Uterus (tissue), 4 donors: ENCODE data around the gene SDSL. TPM values are rescaled to one million over a fixed set of nuclear protein-coding genes. Genes with fewer than 3 reads are reported as not detected.

Source experiments
- DNase-seq, 2 donors: peaks; one replicate each; pipeline ENCODE4 v3.0.0-alpha.2; 2019 to 2020
- H3K27ac ChIP-seq, 2 donors: fragments of 200-600 bp; sonication (generic); 1 replicate in 1 of 2; 2 replicates in 1 of 2; pipeline ENCODE4 v1.5.1; 2016 to 2018
- H3K27me3 ChIP-seq, 2 donors: fragments of 200-600 bp; sonication (generic); one replicate each; pipeline ENCODE4 v1.5.1; 2018 to 2019; ENCODE audit warnings: control low read depth in 1 of 2
- H3K36me3 ChIP-seq, 2 donors: fragments of 200-600 bp; sonication (generic); one replicate each; pipeline ENCODE4 v1.5.1; 2019; ENCODE audit warnings: control low read depth in 1 of 2
- H3K4me1 ChIP-seq, 2 donors: fragments of 200-600 bp; sonication (generic); one replicate each; pipeline ENCODE4 v1.5.1; 2018 to 2019; ENCODE audit warnings: control low read depth in 1 of 2
- H3K4me3 ChIP-seq, 2 donors: fragments of 200-600 bp; sonication (generic); 1 replicate in 1 of 2; 2 replicates in 1 of 2; pipeline ENCODE4 v1.5.1; 2018 to 2019; ENCODE audit warnings: mild to moderate bottlenecking in 1 of 2
- H3K9me3 ChIP-seq, 2 donors: fragments of 200-600 bp; sonication (generic); one replicate each; pipeline ENCODE4 v1.5.1; 2019; ENCODE audit warnings: control low read depth in 1 of 2
- CTCF ChIP-seq, 4 experiments: fragments of 200-600 bp in 2 of 4; fragments of 450-650 bp in 2 of 4; sonication (generic) in 2 of 4; IDR thresholded peaks; one replicate each; pipeline ENCODE4 v1.5.1; 2016 to 2019; ENCODE audit warnings: antibody characterized with exemption in 4 of 4, mild to moderate bottlenecking in 2 of 4, moderate library complexity in 1 of 4
- POLR2A ChIP-seq, 2 donors: fragments of 450-650 bp; IDR thresholded peaks; one replicate each; pipeline ENCODE4 v1.6.1; 2016; ENCODE audit warnings: antibody characterized with exemption in 2 of 2, mild to moderate bottlenecking in 1 of 2, moderate library complexity in 1 of 2
- intact Hi-C: fragments of 100-400 bp; cut with DNase I; formaldehyde crosslinking; loops from one replicate; pipeline ENCODE4 v1.15.1; 2023; ENCODE audit warnings: low total_unique reads
- total RNA-seq, 4 donors: library from RNA; depleted of rRNA in 3 of 4; stranded (reverse); fragments of >200 nt in 3 of 4; gene quantifications; one replicate each; pipeline versions ENCODE4 v1.1.0 to v1.2.4, GENCODE V29; 2014 to 2023
- donor health status: DM: yes; HTN: yes; CAD: no.

Gene SDSL
- total RNA-seq, 4 donors from 2014 or later = 0.26 to 3.0 (median 0.61) TPM; not detected in 1

GRCh38 chr12:113427882-113428281 is 5.7 kb downstream of the SDSL start:
- H3K36me3 ChIP-seq = no peaks in the 10 kb centered on the region
- no peak overlapping the region for H3K27ac ChIP-seq
- no peak for TF ChIP-seq POLR2A (IDR thresholded peaks at IDR 0.05)
- TF ChIP-seq CTCF (IDR thresholded peaks at IDR 0.05) = no peak
- DNase-seq = no peak
- H3K4me3 ChIP-seq = no peak overlapping the region
- intact Hi-C loops = no loop called here
- H3K4me1 ChIP-seq = no peaks in the 10 kb centered on the region
- no peaks in the 10 kb centered on the region for H3K9me3 ChIP-seq
- no peaks in the 10 kb centered on the region for H3K27me3 ChIP-seq

GRCh38 chr12:113428482-113428881 is 6.3 kb downstream of the SDSL start:
- Histone ChIP-seq H3K27me3 (no peaks in the 10 kb centered on the region), H3K27ac (no peak overlapping the region), H3K4me1 (no peaks in the 10 kb centered on the region), H3K9me3 (no peaks in the 10 kb centered on the region), H3K4me3 (no peak overlapping the region), H3K36me3 (no peaks in the 10 kb centered on the region)
- no peak for TF ChIP-seq CTCF (IDR thresholded peaks at IDR 0.05)
- TF ChIP-seq POLR2A (IDR thresholded peaks at IDR 0.05) = no peak
- intact Hi-C loops = no loop called here
- DNase-seq = no peak

GRCh38 chr12:113432986-113433385 is 10.8 kb downstream of the SDSL start:
- Histone ChIP-seq H3K4me3 (no peak overlapping the region), H3K4me1 (no peaks in the 10 kb centered on the region), H3K27ac (no peak overlapping the region), H3K27me3 (no peaks in the 10 kb centered on the region), H3K9me3 (no peaks in the 10 kb centered on the region), H3K36me3 (no peaks in the 10 kb centered on the region)
- TF ChIP-seq POLR2A (IDR thresholded peaks at IDR 0.05) (no peak), CTCF (IDR thresholded peaks at IDR 0.05) (no peak)
- no peak for DNase-seq
- intact Hi-C loops = no loop called here

GRCh38 chr12:113435367-113435766 is 13.2 kb downstream of the SDSL start:
- no peaks in the 10 kb centered on the region for H3K4me1 ChIP-seq
- H3K4me3 ChIP-seq = no peak overlapping the region
- no peak for DNase-seq
- no peaks in the 10 kb centered on the region for H3K9me3 ChIP-seq
- no peak overlapping the region for H3K27ac ChIP-seq
- no peaks in the 10 kb centered on the region for H3K36me3 ChIP-seq
- no peaks in the 10 kb centered on the region for H3K27me3 ChIP-seq
- TF ChIP-seq POLR2A (IDR thresholded peaks at IDR 0.05) = no peak
- TF ChIP-seq CTCF (IDR thresholded peaks at IDR 0.05) = no peak
- intact Hi-C loops = no loop called here

GRCh38 chr12:113436586-113436985 is 14.4 kb downstream of the SDSL start:
- Histone ChIP-seq H3K9me3 (no peaks in the 10 kb centered on the region), H3K4me3 (no peak overlapping the region), H3K27me3 (no peaks in the 10 kb centered on the region), H3K36me3 (no peaks in the 10 kb centered on the region), H3K4me1 (no peaks in the 10 kb centered on the region), H3K27ac (no peak overlapping the region)
- no peak for DNase-seq
- TF ChIP-seq POLR2A (IDR thresholded peaks at IDR 0.05) (no peak), CTCF (IDR thresholded peaks at IDR 0.05) (no peak)
- intact Hi-C loops = no loop called here
